Keratinocyte (primary cell): ENCODE results near the gene ATF4.

ENCODE experiments used
- EZH2 ChIP-seq: IDR thresholded peaks from one replicate; pipeline ENCODE4 v1.6.1; 2012; ENCODE audit warnings: inconsistent platforms, mild to moderate bottlenecking, low read length, moderate library complexity
- TF ChIP-seq, protein P1 (sequence below), 3 experiments: IDR thresholded peaks in 1 of 3; conservative IDR thresholded peaks in 1 of 3; optimal IDR thresholded peaks in 1 of 3; 2 replicates in 2 of 3; 3 replicates in 1 of 3; pipeline versions ENCODE3 to v1.5.1; 2011; ENCODE audit warnings: low read length in 3 of 3, mild to moderate bottlenecking in 3 of 3, moderate library complexity in 2 of 3, control low read depth in 1 of 3, inconsistent platforms in 1 of 3; ENCODE audit not compliant: insufficient read depth in 2 of 3; ENCODE audit errors: extremely low read depth in 1 of 3

DNA sequence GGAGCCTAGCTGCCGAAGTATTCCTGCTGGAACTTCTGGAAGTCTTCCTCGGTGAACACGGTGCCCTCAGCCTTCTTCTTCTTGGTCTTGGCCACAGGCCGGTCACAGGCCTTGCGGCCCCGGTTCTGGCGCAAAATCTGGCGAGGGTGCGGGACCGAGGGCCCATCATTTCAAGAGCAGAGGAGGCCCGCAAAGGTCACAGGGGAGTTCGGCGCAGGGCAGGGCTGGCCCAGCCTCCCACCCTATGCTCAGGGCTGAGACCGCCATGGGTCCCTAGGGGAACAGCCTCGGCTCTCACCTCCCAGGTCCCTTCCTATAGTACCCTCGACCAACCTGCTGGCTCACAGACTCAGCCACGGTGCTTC lies 9.1 kb downstream of the ATF4 start:
- TF ChIP-seq, protein P1, sequence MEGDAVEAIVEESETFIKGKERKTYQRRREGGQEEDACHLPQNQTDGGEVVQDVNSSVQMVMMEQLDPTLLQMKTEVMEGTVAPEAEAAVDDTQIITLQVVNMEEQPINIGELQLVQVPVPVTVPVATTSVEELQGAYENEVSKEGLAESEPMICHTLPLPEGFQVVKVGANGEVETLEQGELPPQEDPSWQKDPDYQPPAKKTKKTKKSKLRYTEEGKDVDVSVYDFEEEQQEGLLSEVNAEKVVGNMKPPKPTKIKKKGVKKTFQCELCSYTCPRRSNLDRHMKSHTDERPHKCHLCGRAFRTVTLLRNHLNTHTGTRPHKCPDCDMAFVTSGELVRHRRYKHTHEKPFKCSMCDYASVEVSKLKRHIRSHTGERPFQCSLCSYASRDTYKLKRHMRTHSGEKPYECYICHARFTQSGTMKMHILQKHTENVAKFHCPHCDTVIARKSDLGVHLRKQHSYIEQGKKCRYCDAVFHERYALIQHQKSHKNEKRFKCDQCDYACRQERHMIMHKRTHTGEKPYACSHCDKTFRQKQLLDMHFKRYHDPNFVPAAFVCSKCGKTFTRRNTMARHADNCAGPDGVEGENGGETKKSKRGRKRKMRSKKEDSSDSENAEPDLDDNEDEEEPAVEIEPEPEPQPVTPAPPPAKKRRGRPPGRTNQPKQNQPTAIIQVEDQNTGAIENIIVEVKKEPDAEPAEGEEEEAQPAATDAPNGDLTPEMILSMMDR (optimal IDR thresholded peaks at IDR 0.05 in 1 of 3, IDR thresholded peaks at IDR 0.05 in 1 of 3, conservative IDR thresholded peaks at IDR 0.05 in 1 of 3; ENCODE audit: extremely low read depth in 1 of 3, insufficient read depth in 2 of 3, low read length in 3 of 3): no peak
- no peak for TF ChIP-seq EZH2
